Activated CD4-positive, alpha-beta T cell treated with anti-CD3 and anti-CD28 coated beads, Interleukin-2, amount 50 U/mL, for 24 hours (primary cell): ENCODE measurements around the gene NACC1.

ENCODE experiments used
- DNase-seq, 2 donors: peaks; one replicate each; pipeline ENCODE4 v3.0.0-alpha.2; 2020; ENCODE audit warnings: low read depth in 1 of 2, low spot score in 1 of 2

The NACC1 gene

DNA sequence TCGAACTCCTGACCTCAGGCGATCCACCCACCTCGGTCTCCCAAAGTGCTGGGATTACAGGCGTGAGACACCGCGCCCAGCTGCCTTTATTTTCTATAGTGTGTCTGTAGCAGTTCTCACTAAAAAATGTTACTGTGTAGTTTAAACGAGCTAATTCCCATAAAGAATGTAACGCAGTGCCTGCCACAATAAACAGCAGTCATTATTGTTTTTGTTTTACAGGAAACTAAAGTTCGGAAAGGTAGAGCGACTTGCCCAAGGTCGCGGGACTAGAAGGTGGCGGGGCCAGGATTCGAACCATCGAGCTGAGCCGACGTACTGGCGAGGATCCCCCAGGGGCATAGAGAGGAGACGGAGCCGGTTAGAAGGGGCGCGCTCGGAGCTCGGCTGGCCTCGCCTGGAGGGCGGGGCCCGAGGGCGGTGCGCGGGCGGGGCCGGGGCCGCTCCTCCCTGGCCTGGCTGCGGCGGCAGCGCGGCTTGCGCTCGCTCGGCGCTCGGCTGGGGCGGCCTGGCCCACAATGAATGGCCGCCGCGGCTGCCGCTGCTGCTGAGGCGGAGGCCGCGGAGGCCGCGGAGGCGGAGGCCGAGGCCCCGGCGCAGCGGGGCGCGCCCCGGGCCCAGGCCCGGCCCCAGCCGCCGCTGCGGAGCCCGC is at the start of gene NACC1:
TSS of gene NACC1 (plus strand) at position 493 of the 652 bp plus-strand sequence. CDS start 16,944 bp downstream, outside the sequence.
- DNase-seq, result peak; percentile 81 to 85

DNA sequence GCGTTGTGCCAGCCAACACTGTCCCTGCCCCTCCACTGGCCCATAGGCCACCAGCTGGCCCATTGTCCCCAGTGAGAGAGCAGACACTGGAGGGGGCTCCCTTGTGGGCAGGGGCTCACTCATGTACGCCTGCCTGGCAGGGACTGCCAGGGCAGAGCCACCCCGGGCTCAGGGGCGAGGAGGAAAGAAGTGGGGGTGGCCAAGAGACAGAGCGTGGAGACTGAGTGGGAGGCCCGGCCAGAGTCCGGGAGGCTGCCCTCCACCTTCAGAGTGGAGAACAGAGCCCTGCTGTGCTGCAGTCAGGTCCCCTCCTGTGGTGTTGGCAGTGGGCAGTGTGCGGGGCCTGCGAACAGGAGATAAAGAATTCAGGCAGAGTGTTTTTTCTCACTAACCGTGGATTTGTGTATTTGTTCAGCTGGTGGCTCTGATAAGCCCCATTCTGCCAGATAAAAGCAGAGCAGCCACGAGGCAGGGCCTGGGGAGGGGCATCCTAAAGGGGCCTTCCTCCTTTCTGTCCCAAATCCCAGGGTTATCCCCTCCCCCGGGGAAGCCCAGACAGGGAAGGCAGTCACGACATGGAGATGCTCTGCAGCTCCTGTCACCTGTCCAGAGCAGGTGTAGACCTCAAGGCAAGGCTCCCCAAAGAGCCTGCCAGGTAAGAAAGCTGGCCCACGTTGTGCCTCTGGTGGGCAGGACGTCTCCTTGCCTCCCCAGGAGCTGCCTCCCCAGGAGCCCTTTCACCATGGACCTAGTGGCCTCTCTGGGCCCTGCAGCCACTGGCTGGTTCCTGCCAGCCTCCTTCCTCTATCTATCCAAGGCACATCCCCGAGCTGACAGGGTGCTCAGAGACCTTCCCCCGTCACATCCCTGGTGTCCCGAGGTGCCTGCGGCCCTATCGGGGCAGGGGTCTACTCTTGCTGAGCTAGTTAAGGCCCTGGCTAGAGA is 48.4 kb upstream of the NACC1 start:
- DNase-seq, result no peak

DNA sequence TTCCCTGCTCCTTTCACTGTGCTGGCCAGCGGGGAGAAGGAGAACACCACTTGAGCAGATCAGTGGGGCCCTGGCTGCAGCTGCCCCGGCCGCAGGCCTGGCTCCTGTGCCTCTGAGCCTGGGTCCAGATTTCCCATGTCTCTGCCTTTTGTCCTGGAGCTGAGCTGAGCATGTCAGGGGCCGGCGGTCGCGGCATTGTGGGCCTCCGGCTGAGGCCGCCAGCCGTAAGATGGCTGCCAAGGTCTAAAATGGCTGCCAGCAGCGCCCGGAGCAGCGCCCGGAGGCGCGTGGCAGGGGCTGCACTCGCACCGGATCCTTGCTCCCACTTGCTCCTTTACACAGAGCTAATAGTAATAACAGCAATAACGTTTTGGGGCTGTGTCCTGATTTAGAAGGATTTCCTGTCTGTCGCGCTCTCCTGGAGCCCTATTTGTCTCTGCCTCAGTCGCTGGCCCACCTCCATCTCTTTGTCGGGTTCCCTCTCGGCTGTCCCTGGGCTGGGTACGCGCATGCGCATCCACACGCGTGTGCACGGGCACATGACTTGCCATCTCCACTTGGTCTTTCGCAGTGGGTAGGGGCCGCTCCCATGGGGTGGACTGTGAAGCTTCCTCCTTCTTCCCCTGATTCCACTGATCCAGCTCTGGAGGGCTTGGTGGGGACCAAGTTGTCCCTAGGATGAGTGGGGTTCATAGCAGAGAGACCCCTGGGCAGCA is 47.5 kb upstream of the NACC1 start:
- DNase-seq, result no peak

DNA sequence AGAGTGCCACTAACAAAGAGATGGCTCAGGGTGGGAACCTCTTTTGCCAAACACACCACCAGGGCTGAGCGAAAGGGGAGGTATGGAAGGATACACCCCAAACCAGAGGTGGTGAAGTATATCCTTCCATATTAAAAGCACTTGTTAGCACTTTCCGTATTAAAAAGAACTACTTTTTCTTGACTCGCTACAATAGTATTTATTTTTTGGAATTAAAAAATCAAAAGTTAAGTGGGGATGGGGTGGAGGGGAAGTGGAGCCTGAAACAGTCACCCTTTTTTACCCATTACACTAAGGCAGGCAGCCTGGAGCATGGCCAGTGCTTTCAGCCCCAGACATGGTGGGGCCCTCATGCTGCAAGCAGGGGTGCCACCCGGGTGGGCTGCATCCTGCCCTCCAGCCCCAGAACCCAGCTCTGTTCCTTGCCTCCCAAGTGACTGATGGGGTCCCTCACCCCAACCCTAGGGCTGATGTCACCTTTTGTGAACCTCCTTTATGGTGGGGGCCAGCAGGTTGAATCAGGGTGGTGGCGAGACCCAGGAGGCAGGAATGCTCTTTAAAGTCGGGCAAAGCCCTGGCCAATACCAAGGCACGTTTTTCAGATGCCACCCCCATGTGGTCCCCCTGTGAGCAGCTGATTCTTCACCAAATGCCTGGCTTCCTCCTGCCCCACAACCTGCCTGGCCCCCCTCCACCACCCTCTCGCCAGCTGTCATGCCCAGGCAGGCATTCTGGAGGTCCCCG is 46.4 kb upstream of the NACC1 start:
- DNase-seq, result no peak

DNA sequence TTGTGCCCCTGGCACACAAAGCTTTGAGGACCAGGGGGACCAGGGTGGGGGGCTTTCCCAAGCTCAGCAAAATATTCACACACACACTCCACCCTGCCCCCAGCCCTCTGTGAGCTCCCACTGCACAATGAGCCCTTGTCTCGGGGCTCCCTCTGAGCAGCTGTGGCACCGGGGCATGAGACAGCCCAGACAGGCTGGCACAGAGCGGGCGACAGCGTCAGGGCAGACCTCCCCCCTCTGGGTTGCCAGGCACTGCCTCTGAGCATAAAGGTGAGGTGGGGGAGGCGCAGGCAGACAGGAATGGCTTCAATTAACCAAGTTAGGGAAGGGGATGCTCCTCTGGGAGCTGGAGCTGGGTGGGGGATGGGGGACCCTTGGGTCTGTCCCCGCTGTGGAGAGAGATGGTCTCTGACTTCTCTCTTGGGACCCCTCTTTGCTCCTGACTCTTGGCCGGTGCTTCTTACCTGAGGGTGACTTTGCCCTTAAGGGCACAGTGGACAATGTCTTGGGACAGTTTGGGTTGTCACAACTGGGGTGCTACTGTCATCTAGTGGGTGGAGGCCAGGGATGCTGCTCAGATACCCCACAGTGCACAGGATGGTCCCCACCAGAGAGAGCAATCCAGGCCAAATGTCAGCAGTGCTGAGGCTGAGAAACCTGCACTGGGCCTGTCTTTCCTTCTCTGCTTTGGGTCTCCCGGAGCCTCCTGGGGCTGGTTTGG is 45.7 kb upstream of the NACC1 start:
- DNase-seq, result no peak

DNA sequence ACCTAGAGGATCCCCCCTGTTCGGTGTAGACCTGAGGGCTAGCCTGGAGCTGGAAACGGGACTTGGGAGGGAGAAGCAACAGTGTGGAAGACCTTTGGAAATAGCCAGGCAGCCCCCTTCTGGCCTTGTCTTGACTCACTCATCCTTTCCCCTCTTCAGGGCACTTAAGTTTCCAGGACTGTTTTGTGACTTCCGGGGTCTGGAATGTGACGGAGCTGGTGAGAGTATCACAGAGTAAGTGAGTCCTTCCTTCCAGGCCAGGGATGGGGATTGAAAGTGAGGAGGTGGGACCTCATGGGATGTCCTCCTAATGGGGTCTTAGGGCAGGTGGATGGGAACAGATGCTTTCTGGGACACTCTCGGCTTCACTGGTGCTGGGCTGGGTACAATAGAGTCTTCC is 44.8 kb upstream of the NACC1 start:
- DNase-seq, result no peak

DNA sequence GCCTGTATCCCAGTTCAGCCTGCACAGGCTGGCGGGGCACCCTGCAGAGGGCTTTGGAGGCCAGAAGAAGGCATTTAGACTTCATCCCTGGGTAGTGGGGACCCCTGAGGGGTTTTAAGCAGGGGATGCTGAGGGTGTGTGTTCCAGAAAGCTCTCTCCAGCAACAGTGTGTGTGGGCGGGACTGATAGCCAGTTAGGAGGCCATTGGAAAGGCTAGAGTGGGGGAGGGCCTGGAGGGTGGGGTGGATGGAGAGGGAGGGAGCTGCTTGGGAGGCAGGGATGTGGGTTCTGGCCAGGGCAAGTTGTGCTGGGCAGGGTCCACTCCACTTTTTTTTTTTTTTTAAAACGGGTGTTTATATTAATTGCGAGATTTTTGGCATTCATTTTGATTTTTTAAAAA is 43.7 kb upstream of the NACC1 start:
- DNase-seq, result no peak

DNA sequence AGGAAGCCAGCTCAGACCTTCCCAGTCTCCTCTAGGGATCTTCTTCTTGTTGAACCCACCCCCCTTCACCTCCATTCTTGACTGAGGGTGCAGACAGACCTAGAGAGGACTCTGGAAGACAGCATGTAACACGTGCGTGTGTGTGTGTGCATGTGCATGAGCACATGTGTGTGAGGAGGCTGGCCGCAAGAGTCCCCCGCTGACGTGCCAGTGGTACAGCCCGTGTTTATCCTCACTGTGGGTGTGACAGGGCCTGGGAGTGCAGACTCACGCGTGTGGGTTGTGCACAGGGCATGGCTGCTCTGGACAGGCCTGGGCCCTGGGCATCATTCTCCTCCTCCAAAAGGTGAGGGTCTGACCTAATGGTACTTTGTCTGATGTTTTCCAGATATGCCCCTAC is 41.7 kb upstream of the NACC1 start:
- DNase-seq, result no peak

DNA sequence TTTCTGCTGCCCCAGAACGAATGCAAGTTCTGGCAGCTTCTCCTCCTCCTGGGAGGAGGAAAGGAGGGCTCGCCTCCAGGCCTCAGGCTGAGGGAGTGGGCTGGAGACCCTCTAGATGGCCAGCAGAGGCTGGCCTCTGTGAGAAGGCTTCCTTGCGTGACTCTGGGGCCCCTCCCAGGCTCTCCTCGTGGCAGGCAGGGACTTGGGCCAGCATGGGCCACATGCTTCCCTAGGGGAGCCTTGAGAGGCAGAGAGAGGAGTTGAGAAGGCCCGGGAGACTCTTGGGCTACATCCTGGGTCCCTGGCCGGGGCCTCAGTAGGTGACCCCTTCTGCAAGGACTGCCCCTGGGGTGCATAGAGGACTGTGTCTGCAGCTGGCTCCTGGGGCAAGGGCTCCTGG is 41.3 kb upstream of the NACC1 start:
- DNase-seq, result no peak

DNA sequence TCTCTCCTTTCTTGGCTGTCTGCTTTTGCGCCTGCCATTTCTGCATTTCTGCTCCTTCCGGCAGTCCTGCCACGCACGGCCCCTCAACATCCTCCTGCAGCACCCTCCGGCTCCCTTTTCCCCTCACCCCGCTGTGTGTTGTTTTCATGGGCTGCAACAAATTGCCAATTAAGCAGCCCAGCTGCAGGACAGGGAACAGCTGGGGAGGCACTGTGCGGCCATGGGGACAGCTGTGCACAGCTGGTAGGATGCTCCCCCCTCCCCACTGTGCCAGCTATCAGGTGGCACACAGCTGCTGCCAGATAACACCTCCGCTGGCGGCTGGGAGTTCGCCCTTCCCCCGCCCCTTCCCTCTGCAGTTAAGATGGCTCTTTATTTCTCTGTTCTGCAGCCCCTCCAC is 40.8 kb upstream of the NACC1 start:
- DNase-seq, result no peak

DNA sequence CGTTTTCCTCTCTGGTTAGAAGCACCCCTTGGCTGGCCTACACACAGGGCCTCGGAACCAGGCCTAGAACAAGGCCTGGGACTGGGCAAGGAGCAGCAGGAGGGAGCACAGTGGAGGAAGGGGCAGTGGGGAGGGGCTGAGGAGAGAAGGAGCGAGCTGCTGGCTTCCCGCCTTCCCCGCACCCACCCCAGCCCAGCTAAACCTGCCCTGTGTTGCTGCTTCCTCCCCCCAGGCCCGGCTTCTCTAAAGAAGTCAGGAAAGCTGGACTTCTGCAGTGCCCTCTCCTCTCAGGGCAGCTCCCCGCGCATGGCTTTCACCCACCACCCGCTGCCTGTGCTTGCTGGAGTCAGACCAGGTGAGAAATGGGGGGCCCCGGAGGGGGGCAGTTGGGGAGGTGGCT is 39.7 kb upstream of the NACC1 start:
- no peak for DNase-seq

DNA sequence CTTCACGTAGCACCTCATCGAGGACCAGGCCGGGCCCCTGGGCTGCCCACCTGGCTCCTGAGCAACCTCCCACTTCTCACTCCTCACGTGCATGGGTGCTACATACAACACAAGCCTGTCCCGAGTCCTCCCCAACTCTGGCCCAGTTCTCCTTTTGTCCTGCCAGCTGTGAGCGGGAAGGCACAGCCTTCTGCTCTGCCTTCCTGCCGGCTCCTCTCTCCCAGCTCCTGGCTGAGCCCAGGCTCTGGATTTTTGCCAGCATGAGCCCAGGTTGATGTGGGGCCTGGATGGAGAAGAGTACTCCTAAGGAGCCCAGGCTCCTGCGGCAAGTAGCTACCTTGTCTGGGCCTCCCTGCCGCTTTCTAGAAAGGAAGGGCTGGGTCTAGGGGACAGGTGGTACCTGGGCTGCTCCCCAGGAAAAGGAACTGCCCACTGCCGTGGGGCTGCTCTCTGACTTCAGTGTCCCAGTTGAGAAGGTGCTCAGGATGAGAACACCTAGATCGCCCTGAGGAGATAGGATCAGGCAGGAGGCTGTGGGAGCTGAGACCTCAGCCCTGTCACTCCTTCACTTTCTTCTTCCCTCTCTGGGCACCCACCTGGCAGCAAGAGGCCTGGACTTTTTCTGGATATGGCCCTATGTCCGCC is 39.0 kb upstream of the NACC1 start:
- DNase-seq, result no peak

DNA sequence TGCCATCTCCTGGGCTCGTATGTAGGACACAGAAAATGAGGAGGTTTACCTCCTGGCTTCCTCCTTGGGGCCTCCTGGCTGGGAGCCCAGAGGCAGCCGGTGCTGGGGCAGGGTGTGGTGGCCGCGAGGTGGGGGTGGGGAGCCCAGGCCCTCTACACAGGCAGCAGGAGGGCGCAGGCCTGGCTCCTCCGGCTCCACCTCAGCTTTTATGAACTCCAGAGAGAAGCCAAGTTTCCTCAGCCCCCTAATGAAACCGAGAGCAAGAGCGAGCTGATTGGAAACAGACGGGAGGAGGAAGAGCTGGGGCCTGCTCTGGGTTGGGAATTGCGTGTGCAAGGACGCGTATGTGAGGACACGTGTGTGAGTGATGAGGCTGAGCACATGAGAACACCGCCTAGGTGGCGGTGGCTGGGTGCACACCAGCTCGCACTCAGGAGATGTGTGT is 38.5 kb upstream of the NACC1 start:
- DNase-seq, result no peak

DNA sequence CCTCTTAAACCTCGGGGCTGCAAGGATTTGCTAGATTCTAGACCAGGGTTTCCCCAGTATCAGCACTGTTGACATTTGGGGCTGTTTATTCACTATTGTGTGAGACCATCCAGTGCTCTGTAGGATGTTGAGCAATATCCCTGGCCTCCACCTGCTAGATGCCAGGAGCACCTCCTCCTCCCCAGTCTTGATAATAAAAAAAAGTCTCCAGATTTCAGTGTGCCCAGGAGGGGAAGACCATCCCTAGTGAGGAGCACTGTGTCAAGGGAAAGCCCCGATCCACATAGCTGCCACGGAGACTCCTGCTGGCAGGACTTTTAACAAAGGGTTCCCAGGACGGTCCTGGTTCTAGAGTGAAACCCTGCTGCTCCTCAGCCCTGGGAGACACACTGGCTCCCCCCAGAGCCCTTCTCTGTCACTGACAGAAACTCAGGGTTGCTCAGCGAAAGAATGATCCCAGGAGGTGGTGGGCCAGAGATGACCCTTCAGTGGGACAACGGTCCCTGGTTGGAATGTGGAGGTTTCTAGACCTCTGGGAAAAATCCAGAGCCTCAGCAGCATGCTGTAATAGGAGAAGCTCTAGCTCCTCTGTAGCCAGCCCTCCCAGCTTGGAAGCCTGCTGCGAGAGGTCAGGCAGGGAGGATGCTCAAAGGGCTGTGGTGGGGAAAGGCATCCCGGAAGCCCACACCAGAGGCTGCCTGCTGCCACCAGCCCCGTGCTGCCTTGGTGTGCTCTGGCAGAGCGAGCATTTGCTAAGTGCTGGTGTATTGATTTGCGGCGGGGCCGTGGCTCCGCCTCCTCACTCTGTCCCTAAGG is 35.7 kb upstream of the NACC1 start:
- no peak for DNase-seq

DNA sequence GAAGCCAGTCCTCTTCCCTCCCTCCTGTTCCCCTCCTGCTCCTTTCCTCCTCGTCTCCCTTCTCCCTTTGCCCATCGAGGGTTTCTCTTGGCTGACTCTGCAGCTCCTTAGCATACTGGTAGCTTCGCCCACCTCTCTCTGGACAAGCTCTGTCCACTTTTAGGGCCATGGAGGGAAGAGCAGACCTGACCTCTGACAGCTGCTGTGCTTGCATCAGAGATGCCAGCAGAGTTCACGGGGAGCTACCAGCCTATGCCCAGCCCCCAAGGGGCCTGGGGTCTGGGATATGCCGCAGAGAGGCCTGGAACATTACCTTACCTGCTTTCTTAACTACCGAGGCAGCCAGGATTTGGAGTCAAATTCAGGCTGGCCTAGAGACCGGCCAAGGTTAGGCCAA is 35.1 kb upstream of the NACC1 start:
- DNase-seq, result no peak

DNA sequence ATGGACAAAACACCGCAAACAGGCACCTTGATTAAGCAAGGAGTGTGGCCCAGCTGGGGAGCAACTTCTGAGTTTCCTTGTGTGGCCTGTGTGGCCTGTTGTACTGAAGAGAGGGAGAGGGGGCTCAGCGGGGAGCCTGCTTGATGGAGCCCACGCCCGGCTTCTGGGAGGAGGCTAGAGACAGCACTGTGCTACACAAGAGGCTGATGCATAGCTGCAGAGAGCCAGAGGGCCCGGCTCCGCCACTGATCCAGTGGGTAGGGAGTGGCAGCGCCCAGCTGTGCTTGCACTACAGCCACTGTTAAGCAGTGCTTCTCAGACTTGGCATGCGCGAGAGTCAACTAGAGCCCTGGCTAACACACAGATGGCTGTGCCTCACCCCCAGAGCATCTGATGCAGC is 34.4 kb upstream of the NACC1 start:
- no peak for DNase-seq

DNA sequence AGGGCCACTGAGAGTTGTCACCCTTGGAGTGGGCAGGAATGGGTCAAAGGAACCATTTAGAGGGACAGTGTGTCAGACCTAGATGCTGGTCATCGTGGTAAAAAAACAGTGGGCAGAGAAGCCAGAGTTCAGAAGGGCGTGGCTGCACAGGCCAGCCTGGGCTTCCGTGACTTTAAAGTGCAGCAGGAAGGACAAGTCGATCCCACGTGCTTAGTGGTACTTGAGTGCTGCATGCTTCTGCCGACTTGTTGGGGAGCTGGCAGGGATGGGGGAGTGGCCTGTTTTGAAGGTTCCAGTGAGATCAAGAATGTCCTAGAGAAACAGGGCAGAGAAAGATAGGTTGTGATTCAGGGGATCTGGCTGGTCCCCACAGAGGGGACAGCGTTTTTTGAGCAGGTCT is 32.4 kb upstream of the NACC1 start:
- no peak for DNase-seq

DNA sequence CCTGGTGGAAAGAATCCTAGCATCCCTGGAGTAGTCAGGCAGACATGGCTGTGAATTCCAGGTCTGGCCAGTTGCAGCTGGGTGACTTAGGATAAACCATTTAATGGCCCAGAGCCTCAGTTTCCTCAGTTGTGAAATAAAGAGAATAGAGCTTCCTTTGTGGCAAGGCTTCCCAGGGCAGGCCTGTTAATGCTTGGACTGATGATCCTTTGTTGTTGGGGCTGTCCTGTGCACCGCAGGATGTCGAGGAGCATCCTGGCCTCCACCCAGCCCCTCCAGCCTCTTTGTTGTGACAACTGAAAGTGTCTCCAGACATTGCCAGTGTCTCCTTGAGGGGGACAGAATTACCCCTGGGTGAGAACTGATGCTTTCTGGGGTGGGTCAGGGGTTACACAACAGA is 31.7 kb upstream of the NACC1 start:
- DNase-seq, result no peak

DNA sequence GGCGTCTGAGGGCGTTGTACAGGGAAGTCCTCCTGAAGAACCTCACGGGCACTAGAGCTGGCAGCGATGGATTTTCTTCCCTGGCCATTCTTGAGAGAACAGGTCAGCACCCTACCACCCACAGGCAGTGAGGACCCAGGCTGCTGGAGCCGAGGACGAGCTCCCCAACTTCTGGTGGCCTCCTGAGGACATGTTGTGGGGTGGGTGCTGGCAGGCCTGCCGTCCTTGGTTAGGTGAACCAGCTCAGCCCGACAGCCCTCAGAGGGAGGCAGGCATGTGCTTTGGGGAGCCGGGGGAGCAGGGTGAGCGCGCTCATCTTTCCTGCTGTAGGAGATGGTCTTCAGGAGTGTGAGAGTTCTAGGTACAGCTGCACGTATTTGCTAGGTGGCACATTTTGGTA is 30.8 kb upstream of the NACC1 start:
- no peak for DNase-seq
